Measurements from ENCODE around the gene C11orf68.
A peak's percentile ranks its signal among the peaks of the same experiment; 100 is the strongest.

C11orf68 gene

GRCh38 chr11:65871811-65872548 is 46.9 kb downstream of the C11orf68 start:
- DNase-seq (ENCODE audit: low spot score) = no peak

GRCh38 chr11:65870706-65871681 is 47.9 kb downstream of the C11orf68 start:
- no peak for DNase-seq (ENCODE audit: low spot score)

- DNase-seq (ENCODE audit: low spot score) = no peak
Measured at GRCh38 chr11:65870307-65870658, 48.6 kb downstream of the C11orf68 start.

- DNase-seq (ENCODE audit: low spot score) = no peak
Measured at GRCh38 chr11:65869643-65870306, 49.1 kb downstream of the C11orf68 start.

- no peak for DNase-seq (ENCODE audit: low spot score)
Measured at GRCh38 chr11:65868907-65869306, 50.0 kb downstream of the C11orf68 start.

GRCh38 chr11:65868076-65868667 is 50.7 kb downstream of the C11orf68 start:
- peak; percentile 78 for DNase-seq (ENCODE audit: low spot score)

- DNase-seq (ENCODE audit: low spot score) = peak; percentile 77
Measured at GRCh38 chr11:65867284-65868071, 51.4 kb downstream of the C11orf68 start.
